A549 (cell line): ENCODE measurements around the gene ZNF33A. TPM values are rescaled to one million over a fixed set of nuclear protein-coding genes. Genes with fewer than 3 reads are reported as not detected.
A peak's percentile ranks its signal among the peaks of the same experiment; 100 is the strongest.
"Not testable (repeated sequence)": the region's sequence is repeated elsewhere in the genome, so short reads cannot be mapped to it uniquely, and the experiment has no call there.

Experiments
- ATAC-seq, 2 experiments: fragments of 200-7000 bp in 1 of 2; fragments of >200 bp in 1 of 2; cut with Nextera tagmentation in 1 of 2; cut with Tn5 transposase in 1 of 2; 3 replicates each; pipeline versions ENCODE4 v1.8.0 to v1.9.1; 2018 to 2020; ENCODE audit warnings: mild to moderate bottlenecking in 1 of 2, moderate library complexity in 1 of 2
- CTCF ChIA-PET: fragments of 300-600 bp; sonication (Branson Sonifier 250); formaldehyde crosslinking; extraction: SDS; loops from one replicate; lab custom pipeline; 2021; ENCODE audit warnings: antibody characterized with exemption, inconsistent platforms; lab: Yijun Ruan, JAX
- POLR2A ChIA-PET: fragments of 350-600 bp; formaldehyde crosslinking; extraction: SDS; loops from one replicate; lab custom pipeline; 2021; ENCODE audit warnings: antibody characterized with exemption, inconsistent platforms; lab: Yijun Ruan, JAX
- DNase-seq, 2 experiments: peaks; one replicate each; pipeline versions ENCODE4 v3.0.0 to v3.0.0-alpha.2; 2011 to 2016; ENCODE audit warnings: low read depth in 1 of 2, low spot score in 1 of 2
- FAIRE-seq: peaks from 2 replicates; lab custom pipeline; 2011; peaks lifted over from hg19 to GRCh38; lab: Jason Lieb, UNC
- H3K27ac ChIP-seq, 2 experiments: fragments of >200 bp; sonication (Bioruptor Twin); formaldehyde crosslinking; 3 replicates each; pipeline ENCODE4 v1.5.1; 2016 to 2017
- H3K4me1 ChIP-seq: fragments of >200 bp; sonication (Bioruptor Twin); formaldehyde crosslinking; 3 replicates; pipeline ENCODE4 v1.6.1; 2016
- H3K4me2 ChIP-seq: fragments of >200 bp; sonication (Bioruptor Twin); formaldehyde crosslinking; 3 replicates; pipeline ENCODE4 v1.6.1; 2016
- H3K4me3 ChIP-seq: fragments of >200 bp; sonication (Bioruptor Twin); formaldehyde crosslinking; 3 replicates; pipeline ENCODE4 v1.5.1; 2016
- H3K9me3 ChIP-seq: fragments of >200 bp; sonication (Bioruptor Twin); formaldehyde crosslinking; 3 replicates; pipeline ENCODE4 v1.6.1; 2016
- EP300 ChIP-seq, 2 experiments: fragments of >200 bp; sonication (Bioruptor Twin); formaldehyde crosslinking; IDR thresholded peaks; 2 replicates in 1 of 2; 3 replicates in 1 of 2; pipeline ENCODE4 v1.6.1; 2016 to 2017
- FOXS1 ChIP-seq: fragments of 250-450 bp; sonication (Bioruptor Pico); IDR thresholded peaks from 2 replicates; pipeline ENCODE4 v1.5.0; 2020; ENCODE audit warnings: mild to moderate bottlenecking, moderate library complexity
- HOXA7 ChIP-seq: fragments of 250-450 bp; sonication (Bioruptor Pico); IDR thresholded peaks from 2 replicates; pipeline ENCODE4 v1.5.0; 2020; ENCODE audit warnings: mild to moderate bottlenecking, moderate library complexity
- JUN ChIP-seq, 2 experiments: fragments of >200 bp; sonication (Bioruptor Twin); formaldehyde crosslinking; IDR thresholded peaks; 2 replicates in 1 of 2; 3 replicates in 1 of 2; pipeline ENCODE4 v1.6.1; 2016 to 2017
- MAFK ChIP-seq: fragments of 450-650 bp; IDR thresholded peaks from 2 replicates; pipeline ENCODE4 v1.6.1; 2014; ENCODE audit not compliant: partially characterized antibody
- MAZ ChIP-seq: fragments of 150-350 bp; IDR thresholded peaks from 2 replicates; pipeline ENCODE4 v1.6.1; 2014; ENCODE audit warnings: antibody characterized with exemption, low read depth, low read length, borderline replicate concordance
- MYC ChIP-seq: IDR thresholded peaks from 2 replicates; pipeline ENCODE4 v1.6.1; 2012; ENCODE audit warnings: mild to moderate bottlenecking, inconsistent platforms, low read length, improper control_type of control experiment, borderline replicate concordance
- NFE2L2 ChIP-seq: fragments of 150-350 bp; conservative IDR thresholded peaks from 2 replicates; pipeline ENCODE4 v1.6.1; 2014; ENCODE audit warnings: low read length
- PHF8 ChIP-seq: fragments of 200-600 bp; sonication (generic); IDR thresholded peaks from 2 replicates; pipeline ENCODE4 v1.6.1; 2016; ENCODE audit warnings: low read depth, mild to moderate bottlenecking, antibody characterized with exemption, moderate library complexity, borderline replicate concordance
- POLR2A ChIP-seq: IDR thresholded peaks from 2 replicates; pipeline ENCODE4 v1.6.1; 2012; ENCODE audit warnings: mild to moderate bottlenecking, low read length
- POLR2AphosphoS2 ChIP-seq: conservative IDR thresholded peaks from 2 replicates; pipeline ENCODE4 v1.6.1; 2012; ENCODE audit warnings: low read length, improper control_type of control experiment, inconsistent platforms
- RAD21 ChIP-seq, 2 experiments: fragments of >200 bp in 1 of 2; sonication (Bioruptor Twin) in 1 of 2; formaldehyde crosslinking in 1 of 2; IDR thresholded peaks in 1 of 2; conservative IDR thresholded peaks in 1 of 2; 2 replicates in 1 of 2; 3 replicates in 1 of 2; pipeline ENCODE4 v1.6.1; 2012 to 2018; ENCODE audit warnings: inconsistent platforms in 1 of 2
- RCOR1 ChIP-seq: fragments of 150-350 bp; IDR thresholded peaks from 2 replicates; pipeline ENCODE4 v1.6.1; 2014; ENCODE audit warnings: antibody characterized with exemption, low read length, low read depth
- RFX5 ChIP-seq: fragments of 450-650 bp; IDR thresholded peaks from 2 replicates; pipeline ENCODE4 v1.7.1; 2014; ENCODE audit warnings: antibody characterized with exemption, mild to moderate bottlenecking, moderate library complexity
- RNF2 ChIP-seq: fragments of 200-600 bp; sonication (generic); IDR thresholded peaks from 2 replicates; pipeline ENCODE4 v1.6.1; 2016; ENCODE audit warnings: low read depth, mild to moderate bottlenecking, antibody characterized with exemption, moderate library complexity, borderline replicate concordance
- SREBF2 ChIP-seq: fragments of 450-650 bp; IDR thresholded peaks from 2 replicates; pipeline ENCODE4 v1.6.1; 2014; ENCODE audit warnings: mild to moderate bottlenecking, moderate library complexity
- TFCP2L1 ChIP-seq: fragments of 250-450 bp; sonication (Bioruptor Pico); IDR thresholded peaks from 2 replicates; pipeline ENCODE4 v1.5.0; 2021; ENCODE audit warnings: mild to moderate bottlenecking
- TP53 ChIP-seq: fragments of 250-450 bp; sonication (Bioruptor Pico); IDR thresholded peaks from 2 replicates; pipeline ENCODE4 v1.5.0; 2021; ENCODE audit warnings: mild to moderate bottlenecking, moderate library complexity
- ZSCAN20 ChIP-seq: fragments of 250-450 bp; sonication (Bioruptor Pico); IDR thresholded peaks from 2 replicates; pipeline ENCODE4 v1.8.0; 2022; ENCODE audit warnings: mild to moderate bottlenecking, moderate library complexity
- WGBS: methylation state at CpG from one replicate; pipeline ENCODE4 v1.1.6; 2017; ENCODE audit errors: missing lambda C conversion rate; 5-methylcytosine and 5-hydroxymethylcytosine counted together
- polyA plus RNA-seq, 4 experiments: library from polyadenylated mRNA; depleted of rRNA in 3 of 4; stranded (reverse); fragments of >200 nt; fragmentation: RNase III in 1 of 4; extraction: RNeasy Plus Mini Kit Qiagen cat#74134 plus additional on column Dnase treatment in 1 of 4; gene quantifications; 2 replicates in 3 of 4; 3 replicates in 1 of 4; pipeline ENCODE4 v1.2.3, GENCODE V29; 2011 to 2017
- TF ChIP-seq, protein P1 (sequence below): fragments of >200 bp; sonication (Bioruptor Twin); formaldehyde crosslinking; IDR thresholded peaks from 2 replicates; pipeline ENCODE4 v1.6.1; 2016
- TF ChIP-seq, protein P2 (sequence below): fragments of 250-450 bp; sonication (Bioruptor Pico); IDR thresholded peaks from 2 replicates; pipeline ENCODE4 v1.5.0; 2020; ENCODE audit warnings: low read depth, mild to moderate bottlenecking, moderate library complexity
- TF ChIP-seq, protein P3 (sequence below): IDR thresholded peaks from 2 replicates; pipeline ENCODE4 v1.6.1; 2012
- TF ChIP-seq, protein P4 (sequence below): IDR thresholded peaks from 2 replicates; pipeline ENCODE4 v1.6.1; 2012; ENCODE audit warnings: low read depth, borderline replicate concordance
- TF ChIP-seq, protein P5 (sequence below): fragments of 450-650 bp; IDR thresholded peaks from 2 replicates; pipeline ENCODE4 v1.6.1; 2014; ENCODE audit warnings: antibody characterized with exemption
- TF ChIP-seq, protein P6 (sequence below): fragments of >200 bp; sonication (Bioruptor Twin); formaldehyde crosslinking; IDR thresholded peaks from 3 replicates; pipeline ENCODE4 v1.6.1; 2016

ZNF33A gene
- polyA plus RNA-seq, 2 of the 4 experiments (the other 2 are of a cell fraction), result 15.6 to 18.7 TPM

DNA sequence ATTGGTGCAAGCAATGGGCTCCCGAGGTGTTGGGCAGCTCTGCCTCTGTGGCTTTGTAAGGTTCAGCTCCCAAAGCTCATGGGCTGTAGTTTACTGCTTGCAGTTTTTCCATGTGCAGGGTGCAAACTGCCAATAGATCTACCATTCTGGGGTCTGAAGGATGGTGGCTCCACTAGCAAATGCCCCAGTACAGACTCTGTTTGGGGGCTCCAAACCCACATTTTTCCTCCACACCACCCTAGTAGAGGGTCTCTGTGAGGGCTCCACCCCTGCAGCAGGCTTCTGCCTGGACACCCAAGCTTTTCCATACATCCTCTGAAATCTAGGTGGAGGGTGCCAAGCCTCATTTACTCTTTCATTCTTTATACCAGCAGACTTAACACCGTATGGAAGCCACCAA, 66.2 kb downstream of the ZNF33A start:
- POLR2A ChIA-PET, result no interaction called here
- ATAC-seq, result no peak
- no peak for FAIRE-seq
- Histone ChIP-seq H3K27ac (no peak overlapping the region), H3K9me3 (peaks cover 12% of the 10 kb centered on the region; the same call in 2 of the 3 replicates), H3K4me2 (no peak overlapping the region), H3K4me1 (no peaks in the 10 kb centered on the region), H3K4me3 (no peak overlapping the region)
- 5% methylated on average over 2 of the region's 2 CpGs for WGBS
- TF ChIP-seq RCOR1 (no peak), HOXA7 (CRISPR knock-in tag) (no peak), RAD21 (conservative IDR thresholded peaks at IDR 0.05 in 1 of 2, IDR thresholded peaks at IDR 0.05 in 1 of 2) (no peak), SREBF2 (no peak), FOXS1 (CRISPR knock-in tag) (no peak)
- TF ChIP-seq, protein P1, sequence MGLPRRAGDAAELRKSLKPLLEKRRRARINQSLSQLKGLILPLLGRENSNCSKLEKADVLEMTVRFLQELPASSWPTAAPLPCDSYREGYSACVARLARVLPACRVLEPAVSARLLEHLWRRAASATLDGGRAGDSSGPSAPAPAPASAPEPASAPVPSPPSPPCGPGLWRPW, result no peak
- CTCF ChIA-PET, result no interaction called here
- DNase-seq, result no peak

DNA sequence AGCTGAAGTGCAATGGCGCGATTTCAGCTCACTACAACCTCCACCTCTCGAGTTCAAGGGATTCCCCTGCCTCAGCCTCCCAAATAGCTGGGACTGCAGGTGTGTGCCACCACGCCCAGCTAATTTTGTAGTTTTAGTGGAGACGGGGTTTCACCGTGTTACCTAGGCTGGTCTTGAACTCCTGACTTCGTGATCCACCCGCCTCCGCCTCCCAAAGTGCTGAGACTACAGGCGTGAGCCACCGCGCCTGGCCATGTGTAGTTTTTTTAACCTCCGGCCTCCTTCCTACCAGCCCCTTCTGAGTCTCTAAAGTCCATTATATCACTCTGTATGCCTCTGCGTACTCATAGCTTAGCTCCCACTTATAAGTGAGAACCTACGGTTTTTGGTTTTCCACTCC, 82.8 kb downstream of the ZNF33A start:
- H3K4me1 ChIP-seq, DNase-seq, H3K9me3 ChIP-seq, ATAC-seq, FAIRE-seq, H3K27ac ChIP-seq: not testable (repeated sequence)
- Histone ChIP-seq H3K4me3 (peak overlapping the region; percentile 73; the same call in 2 of the 3 replicates), H3K4me2 (peak overlapping the region; percentile 89)
- 88% methylated on average over 15 of the region's 15 CpGs for WGBS
- ChIA-PET CTCF (interaction anchor here (1.0 to 1.7 kb wide), 2 partner anchors 30 to 117 kb away, joined by 3 to 4 read pairs; partner anchors contain the start of gene ZNF25), POLR2A (interaction anchor here (1.2 to 2.0 kb wide), 2 partner anchors 83 to 117 kb away, joined by 5 read pairs; partner anchors contain the start of genes ZNF25 and ZNF33A)

DNA sequence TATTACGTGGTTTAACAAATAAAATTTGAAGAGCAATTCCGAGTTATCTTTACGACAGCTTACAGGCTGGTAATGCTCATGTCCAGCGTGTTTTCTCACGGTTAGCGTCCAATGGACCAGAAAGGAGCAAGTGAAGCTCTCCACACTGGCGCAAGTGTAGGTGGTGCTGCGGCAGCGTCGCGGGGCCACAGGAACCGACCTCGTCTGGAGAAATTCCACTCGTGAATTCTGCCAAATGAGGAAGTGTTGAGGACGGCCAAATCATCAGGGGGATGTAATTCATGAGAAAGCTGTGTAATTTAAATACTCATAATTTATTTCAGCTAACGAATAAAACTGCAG, 83.3 kb downstream of the ZNF33A start:
- Histone ChIP-seq H3K4me3 (peak overlapping the region; percentile 73), H3K9me3 (peaks cover 6% of the 10 kb centered on the region; the same call in 2 of the 3 replicates), H3K4me1 (0 out of 3 replicates have a peak, but pooled peaks cover 3% of the 10 kb centered on the region), H3K27ac (peak overlapping the region; percentile 37 to 94), H3K4me2 (peak overlapping the region; percentile 89)
- ATAC-seq (peak; percentile 49 to 58), FAIRE-seq (no peak), DNase-seq (no peak)
- POLR2A ChIA-PET, result interaction anchor here (1.2 to 2.0 kb wide), 2 partner anchors 84 to 118 kb away, joined by 5 read pairs; partner anchors contain the start of genes ZNF25 and ZNF33A
- TF ChIP-seq NFE2L2 (no peak), RCOR1 (no peak)
- CTCF ChIA-PET, result interaction anchor here (1.0 to 1.7 kb wide), 2 partner anchors 31 to 117 kb away, joined by 3 to 4 read pairs; partner anchors contain the start of gene ZNF25
- 26% methylated on average over 16 of the region's 16 CpGs for WGBS

DNA sequence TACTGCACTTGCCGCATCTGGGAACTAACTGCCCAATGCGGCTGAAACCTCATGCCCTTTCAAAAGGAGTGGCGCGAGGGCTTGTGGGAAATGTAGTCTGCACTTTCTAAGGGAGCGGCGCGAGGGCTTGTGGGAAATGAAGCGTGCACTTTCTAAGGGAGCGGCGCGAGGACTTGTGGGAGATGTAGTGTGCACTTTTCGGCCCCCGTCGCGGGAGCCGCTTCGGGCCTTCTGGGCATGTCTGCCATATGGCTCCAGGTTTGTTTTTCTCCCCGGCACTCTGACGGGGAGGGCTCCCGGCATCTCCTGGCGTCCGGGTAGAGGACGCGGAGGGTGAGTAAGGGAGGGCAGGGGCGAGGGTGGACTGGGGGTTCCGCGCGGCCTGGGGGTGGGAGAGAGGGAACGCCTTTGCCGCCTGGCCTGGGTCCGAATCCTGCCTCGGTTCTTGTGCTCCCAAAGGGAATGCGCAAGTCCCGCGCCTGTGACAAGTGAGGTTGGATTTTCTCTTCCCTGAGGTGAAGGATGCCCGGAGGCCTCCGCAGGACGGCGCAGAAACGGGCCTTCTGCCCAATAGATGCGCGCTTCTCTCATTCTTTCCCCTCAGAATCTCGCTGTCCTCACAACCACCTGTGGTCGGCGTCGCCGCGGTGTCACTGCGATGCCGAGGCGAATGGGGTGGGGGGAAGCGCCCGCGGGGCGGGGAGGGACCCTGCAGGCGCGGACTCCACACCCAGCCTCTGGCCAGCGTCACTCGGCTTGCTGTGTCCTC, 83.9 kb downstream of the ZNF33A start, which contains the start of gene ZNF37A:
ZNF37A (plus strand) TSS at position 180 of the 769 bp plus-strand sequence. CDS start 2,281 bp downstream, outside the sequence.
- CTCF ChIA-PET, result interaction anchor here (1.0 to 1.7 kb wide), 2 partner anchors 31 to 118 kb away, joined by 3 to 4 read pairs; partner anchors contain the start of gene ZNF25
- POLR2A ChIA-PET, result interaction anchor here (1.0 to 2.0 kb wide), 3 partner anchors 84 to 118 kb away, joined by 5 read pairs; partner anchors contain the start of genes ZNF25 and ZNF33A
- ATAC-seq (peak; percentile 98 to 99), FAIRE-seq (no peak), DNase-seq (peak; percentile 74 to 97)
- 2% methylated on average over 32 of the region's 59 CpGs for WGBS
- peak within 1 kb of the TSS; percentile 73 for H3K4me3 ChIP-seq
- H3K27ac ChIP-seq, result peak within 1 kb of the TSS; percentile 87 to 94
- H3K9me3 ChIP-seq, result peaks cover 10% of the 10 kb centered on the region
- H3K4me2 ChIP-seq, result peak within 1 kb of the TSS; percentile 89
- 0 out of 3 replicates have a peak, but pooled peaks cover 3% of the 10 kb centered on the region for H3K4me1 ChIP-seq
- TF ChIP-seq, protein P2, sequence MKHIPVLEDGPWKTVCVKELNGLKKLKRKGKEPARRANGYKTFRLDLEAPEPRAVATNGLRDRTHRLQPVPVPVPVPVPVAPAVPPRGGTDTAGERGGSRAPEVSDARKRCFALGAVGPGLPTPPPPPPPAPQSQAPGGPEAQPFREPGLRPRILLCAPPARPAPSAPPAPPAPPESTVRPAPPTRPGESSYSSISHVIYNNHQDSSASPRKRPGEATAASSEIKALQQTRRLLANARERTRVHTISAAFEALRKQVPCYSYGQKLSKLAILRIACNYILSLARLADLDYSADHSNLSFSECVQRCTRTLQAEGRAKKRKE (CRISPR knock-in tag), result no peak
- TF ChIP-seq, protein P3, sequence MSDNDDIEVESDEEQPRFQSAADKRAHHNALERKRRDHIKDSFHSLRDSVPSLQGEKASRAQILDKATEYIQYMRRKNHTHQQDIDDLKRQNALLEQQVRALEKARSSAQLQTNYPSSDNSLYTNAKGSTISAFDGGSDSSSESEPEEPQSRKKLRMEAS, result peak; percentile 91
- TF ChIP-seq MYC (peak; percentile 36), POLR2A (peak; percentile 66), PHF8 (peak; percentile 80), MAZ (no peak), TFCP2L1 (CRISPR knock-in tag) (no peak), RNF2 (no peak), RFX5 (no peak), JUN (IDR thresholded peaks at IDR 0.05) (peak; percentile 41 to 48; a peak in 2 of 5 replicates), POLR2AphosphoS2 (no peak), EP300 (IDR thresholded peaks at IDR 0.05) (no peak), MAFK (peak; percentile 13), ZSCAN20 (CRISPR knock-in tag) (no peak), TP53 (CRISPR knock-in tag) (no peak)
- TF ChIP-seq, protein P4, sequence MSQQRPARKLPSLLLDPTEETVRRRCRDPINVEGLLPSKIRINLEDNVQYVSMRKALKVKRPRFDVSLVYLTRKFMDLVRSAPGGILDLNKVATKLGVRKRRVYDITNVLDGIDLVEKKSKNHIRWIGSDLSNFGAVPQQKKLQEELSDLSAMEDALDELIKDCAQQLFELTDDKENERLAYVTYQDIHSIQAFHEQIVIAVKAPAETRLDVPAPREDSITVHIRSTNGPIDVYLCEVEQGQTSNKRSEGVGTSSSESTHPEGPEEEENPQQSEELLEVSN, result peak; percentile 69
- TF ChIP-seq, protein P5, sequence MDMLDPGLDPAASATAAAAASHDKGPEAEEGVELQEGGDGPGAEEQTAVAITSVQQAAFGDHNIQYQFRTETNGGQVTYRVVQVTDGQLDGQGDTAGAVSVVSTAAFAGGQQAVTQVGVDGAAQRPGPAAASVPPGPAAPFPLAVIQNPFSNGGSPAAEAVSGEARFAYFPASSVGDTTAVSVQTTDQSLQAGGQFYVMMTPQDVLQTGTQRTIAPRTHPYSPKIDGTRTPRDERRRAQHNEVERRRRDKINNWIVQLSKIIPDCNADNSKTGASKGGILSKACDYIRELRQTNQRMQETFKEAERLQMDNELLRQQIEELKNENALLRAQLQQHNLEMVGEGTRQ, result no peak
- TF ChIP-seq, protein P6, sequence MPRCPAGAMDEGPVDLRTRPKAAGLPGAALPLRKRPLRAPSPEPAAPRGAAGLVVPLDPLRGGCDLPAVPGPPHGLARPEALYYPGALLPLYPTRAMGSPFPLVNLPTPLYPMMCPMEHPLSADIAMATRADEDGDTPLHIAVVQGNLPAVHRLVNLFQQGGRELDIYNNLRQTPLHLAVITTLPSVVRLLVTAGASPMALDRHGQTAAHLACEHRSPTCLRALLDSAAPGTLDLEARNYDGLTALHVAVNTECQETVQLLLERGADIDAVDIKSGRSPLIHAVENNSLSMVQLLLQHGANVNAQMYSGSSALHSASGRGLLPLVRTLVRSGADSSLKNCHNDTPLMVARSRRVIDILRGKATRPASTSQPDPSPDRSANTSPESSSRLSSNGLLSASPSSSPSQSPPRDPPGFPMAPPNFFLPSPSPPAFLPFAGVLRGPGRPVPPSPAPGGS, result peak; percentile 52; the same call in 2 of the 3 replicates
